ENCODE data around the gene NIM1K.

Gene NIM1K

DNA sequence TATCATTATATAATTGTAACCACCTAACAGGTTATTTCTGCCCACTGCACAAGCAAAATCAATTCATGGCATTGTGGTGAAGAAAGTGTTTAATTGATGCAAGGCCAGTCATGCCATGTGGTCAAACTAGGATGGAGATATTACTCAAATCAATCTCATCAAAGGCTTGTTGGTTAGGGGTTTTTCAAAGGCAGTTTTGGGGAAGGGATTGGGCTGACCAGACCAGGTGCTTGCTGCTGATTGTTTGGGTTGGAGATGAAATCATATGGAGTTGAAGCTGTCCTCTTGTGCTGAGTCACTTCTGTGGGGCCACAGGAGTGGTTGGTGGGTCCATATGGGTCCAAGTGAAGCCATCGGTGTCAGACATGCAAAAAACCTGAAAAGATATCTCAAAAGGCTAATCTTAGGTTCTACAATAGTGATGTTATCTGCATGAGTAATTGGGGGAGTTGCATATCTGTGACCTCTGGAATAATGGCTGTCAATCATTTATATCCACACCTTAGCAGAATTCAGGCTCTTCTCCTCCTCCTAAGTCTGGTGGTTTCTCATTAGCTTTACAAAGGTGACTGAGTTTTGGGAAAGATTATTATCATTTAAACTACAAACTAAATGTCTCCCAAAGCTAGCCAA is 76.3 kb downstream of the NIM1K start:
- no peak for DNase-seq (ENCODE audit: extremely low read depth, low read depth)
- TF ChIP-seq CTCF (IDR thresholded peaks at IDR 0.05; ENCODE audit: low read depth, low read length), result no peak

DNA sequence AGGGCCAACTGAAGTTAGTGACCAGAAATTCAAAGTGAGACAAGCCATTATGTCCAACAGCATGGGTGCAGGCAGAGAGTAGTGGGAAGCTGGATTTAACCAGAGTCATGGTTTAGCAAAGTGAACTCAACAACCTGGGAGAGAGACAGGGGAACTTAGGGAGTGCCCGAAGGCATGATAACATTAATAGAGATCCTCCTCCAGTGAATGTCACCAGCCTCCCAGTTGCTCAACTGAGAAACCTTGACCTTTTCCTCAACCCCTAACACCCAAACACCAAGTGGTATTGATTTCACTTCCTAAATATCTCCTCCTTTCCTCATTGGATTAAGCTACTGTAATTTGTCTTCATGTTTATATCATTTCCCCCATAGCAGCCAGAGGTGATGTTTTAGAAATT is 78.6 kb downstream of the NIM1K start:
- TF ChIP-seq CTCF (IDR thresholded peaks at IDR 0.05; ENCODE audit: low read depth, low read length), result no peak

GRCh38 chr5:43273552-43273951 is 81.5 kb downstream of the NIM1K start:
- TF ChIP-seq CTCF (IDR thresholded peaks at IDR 0.05; ENCODE audit: low read depth, low read length), result no peak
- DNase-seq (ENCODE audit: extremely low read depth, low read depth), result no peak

More for the DNA sequence above, 78.6 kb downstream of the NIM1K start:
- DNase-seq (ENCODE audit: extremely low read depth, low read depth), result no peak

DNA sequence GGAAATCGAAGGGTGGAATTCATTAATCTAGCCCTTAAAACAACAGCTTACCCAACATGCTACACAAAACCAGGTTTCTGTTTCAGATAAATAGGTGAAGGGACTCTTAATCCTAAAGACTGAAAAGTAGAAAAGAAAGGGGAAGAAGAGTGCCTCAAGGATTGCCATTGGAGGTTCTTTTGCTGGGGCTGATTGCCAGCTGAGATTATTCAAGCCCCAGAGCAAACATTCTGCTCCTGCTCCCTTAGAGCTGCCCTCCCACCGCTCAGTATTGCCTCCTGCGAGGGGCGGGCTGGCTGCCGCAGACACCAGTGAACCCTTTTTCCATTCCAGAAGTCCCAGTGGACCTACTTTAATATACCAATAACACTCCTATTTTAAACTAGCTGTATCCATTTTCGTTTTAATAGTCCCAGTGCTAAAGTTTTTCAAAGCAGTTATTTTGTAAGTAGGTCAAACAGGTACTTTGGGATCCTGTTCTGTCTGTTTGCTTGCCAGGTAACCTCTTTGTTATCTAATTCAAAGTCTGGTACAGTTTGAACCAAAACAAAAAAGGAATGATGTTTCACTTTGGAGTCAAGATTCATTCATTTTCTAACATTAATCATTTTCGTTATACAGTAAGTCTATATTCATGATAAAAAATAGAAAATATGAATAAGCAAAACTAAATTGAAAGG is 82.5 kb downstream of the NIM1K start:
- no peak for DNase-seq (ENCODE audit: extremely low read depth, low read depth)
- TF ChIP-seq CTCF (IDR thresholded peaks at IDR 0.05; ENCODE audit: low read depth, low read length), result no peak

DNA sequence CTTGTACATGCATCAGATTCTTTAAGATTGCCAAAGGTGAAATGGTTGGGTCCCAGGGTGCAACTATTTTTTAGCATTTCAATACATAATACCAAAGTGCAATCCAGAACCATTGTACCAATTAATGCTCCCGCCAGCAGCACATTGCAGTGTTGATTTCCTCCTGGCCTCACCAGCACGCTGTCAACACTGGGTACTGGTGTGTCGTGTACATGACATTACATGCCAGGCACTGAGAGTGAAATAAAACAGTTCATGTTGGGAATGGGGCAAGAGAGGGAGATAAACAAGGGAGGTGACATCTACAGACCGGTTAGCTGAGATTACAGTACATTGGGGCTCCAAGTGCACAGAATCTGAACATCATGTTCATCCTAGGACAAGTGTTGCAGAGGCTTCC is 83.4 kb downstream of the NIM1K start:
- no peak for TF ChIP-seq CTCF (IDR thresholded peaks at IDR 0.05; ENCODE audit: low read depth, low read length)
- DNase-seq (ENCODE audit: extremely low read depth, low read depth), result no peak

DNA sequence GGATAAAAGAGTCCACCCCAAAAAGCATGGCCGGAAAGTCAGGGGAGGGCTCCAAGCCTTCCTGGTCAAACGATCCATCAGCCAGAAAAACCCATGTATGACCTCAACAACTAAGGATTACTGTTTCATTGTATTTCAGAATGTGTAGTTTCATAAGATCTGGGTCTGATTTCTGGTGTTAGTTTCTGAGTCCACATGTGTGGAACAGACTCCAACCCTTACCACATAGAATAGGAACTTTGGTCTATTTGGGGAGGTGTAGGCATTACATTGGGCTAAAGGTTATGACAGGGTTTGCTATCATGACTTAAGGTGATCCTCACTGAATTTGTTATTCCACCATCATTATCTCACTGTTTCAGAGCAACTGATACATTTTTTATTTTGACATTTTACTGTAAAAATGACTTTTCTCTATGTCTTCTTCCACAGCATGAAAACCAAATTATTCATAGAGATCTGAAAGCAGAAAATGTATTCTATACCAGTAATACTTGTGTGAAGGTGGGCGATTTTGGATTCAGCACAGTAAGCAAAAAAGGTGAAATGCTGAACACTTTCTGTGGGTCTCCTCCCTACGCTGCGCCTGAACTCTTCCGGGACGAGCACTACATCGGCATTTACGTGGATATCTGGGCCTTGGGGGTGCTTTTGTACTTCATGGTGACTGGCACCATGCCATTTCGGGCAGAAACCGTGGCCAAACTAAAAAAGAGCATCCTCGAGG is 87.7 kb downstream of the NIM1K start:
- DNase-seq (ENCODE audit: extremely low read depth, low read depth), result no peak
- TF ChIP-seq CTCF (IDR thresholded peaks at IDR 0.05; ENCODE audit: low read depth, low read length), result no peak

Data from AG09319 (cell line).